Trophoblast cell (in vitro differentiated cells and primary cell): ENCODE data around the gene GALT.

Source experiments
- DNase-seq, 2 donors: peaks; one replicate each; pipeline ENCODE4 v3.0.0-alpha.2; 2016
- H2AFZ ChIP-seq: 2 replicates; pipeline ENCODE4 v1.6.1; 2013; ENCODE audit warnings: low read length, moderate library complexity, mild to moderate bottlenecking; ENCODE audit not compliant: insufficient read depth, poor library complexity
- H2AK5ac ChIP-seq: 2 replicates; pipeline ENCODE4 v1.6.1; 2013; ENCODE audit warnings: mild to moderate bottlenecking, low read length
- H2BK120ac ChIP-seq: 2 replicates; pipeline ENCODE4 v1.6.1; 2013; ENCODE audit warnings: low read length, mild to moderate bottlenecking, moderate library complexity; ENCODE audit not compliant: insufficient read depth, poor library complexity
- H2BK12ac ChIP-seq: 2 replicates; pipeline ENCODE4 v1.6.1; 2013; ENCODE audit warnings: mild to moderate bottlenecking, low read length, moderate library complexity
- H2BK5ac ChIP-seq: 2 replicates; pipeline ENCODE4 v1.6.1; 2013; ENCODE audit warnings: low read length, low read depth, moderate library complexity, mild to moderate bottlenecking; ENCODE audit not compliant: poor library complexity
- H3K14ac ChIP-seq: 2 replicates; pipeline ENCODE4 v1.6.1; 2013; ENCODE audit warnings: mild to moderate bottlenecking, low read length
- H3K18ac ChIP-seq: 2 replicates; pipeline ENCODE4 v1.6.1; 2013; ENCODE audit warnings: mild to moderate bottlenecking, low read length
- H3K23ac ChIP-seq: 2 replicates; pipeline ENCODE4 v1.6.1; 2013; ENCODE audit warnings: low read length
- H3K27ac ChIP-seq: 2 replicates; pipeline ENCODE4 v1.5.1; 2013; ENCODE audit warnings: low read depth, mild to moderate bottlenecking, inconsistent platforms, low read length, moderate library complexity
- H3K27me3 ChIP-seq: 2 replicates; pipeline ENCODE4 v1.6.1; 2013; ENCODE audit warnings: inconsistent platforms, mild to moderate bottlenecking, low read length, moderate library complexity; ENCODE audit not compliant: insufficient read depth
- H3K36me3 ChIP-seq, 2 experiments: 1 replicate in 1 of 2; 2 replicates in 1 of 2; pipeline ENCODE4 v1.6.1; 2013; ENCODE audit warnings: low read length in 2 of 2, mild to moderate bottlenecking in 2 of 2, moderate library complexity in 1 of 2; ENCODE audit not compliant: insufficient read depth in 2 of 2, control insufficient read depth in 1 of 2
- H3K4ac ChIP-seq: 2 replicates; pipeline ENCODE4 v1.6.1; 2013; ENCODE audit warnings: low read depth, mild to moderate bottlenecking, low read length, moderate library complexity
- H3K4me1 ChIP-seq, 2 experiments: 1 replicate in 1 of 2; 2 replicates in 1 of 2; pipeline ENCODE4 v1.6.1; 2013; ENCODE audit warnings: low read length in 2 of 2, mild to moderate bottlenecking in 2 of 2, moderate library complexity in 1 of 2; ENCODE audit not compliant: insufficient read depth in 2 of 2, control insufficient read depth in 1 of 2
- H3K4me2 ChIP-seq: 2 replicates; pipeline ENCODE4 v1.6.1; 2013; ENCODE audit warnings: inconsistent platforms, mild to moderate bottlenecking, low read length, moderate library complexity
- H3K4me3 ChIP-seq: 2 replicates; pipeline ENCODE4 v1.5.1; 2013; ENCODE audit warnings: mild to moderate bottlenecking, low read depth, low read length, inconsistent platforms
- H3K79me1 ChIP-seq: one replicate; pipeline ENCODE4 v1.6.1; 2013; ENCODE audit warnings: low read length
- H3K79me2 ChIP-seq: 2 replicates; pipeline ENCODE4 v1.6.1; 2013; ENCODE audit warnings: low read length, mild to moderate bottlenecking; ENCODE audit not compliant: control insufficient read depth, insufficient read depth, poor library complexity
- H3K9ac ChIP-seq: 2 replicates; pipeline ENCODE4 v1.6.1; 2013; ENCODE audit warnings: mild to moderate bottlenecking, low read length
- H3K9me3 ChIP-seq: 2 replicates; pipeline ENCODE4 v1.6.1; 2013; ENCODE audit warnings: low read depth, mild to moderate bottlenecking, control low read depth, inconsistent platforms, low read length; ENCODE audit not compliant: insufficient read depth
- H4K12ac ChIP-seq: 2 replicates; pipeline ENCODE4 v1.6.1; 2013; ENCODE audit warnings: low read depth, mild to moderate bottlenecking, low read length, moderate library complexity
- H4K8ac ChIP-seq: 2 replicates; pipeline ENCODE4 v1.6.1; 2013; ENCODE audit warnings: low read depth, mild to moderate bottlenecking, low read length, moderate library complexity
- H4K91ac ChIP-seq: one replicate; pipeline ENCODE4 v1.6.1; 2013; ENCODE audit warnings: low read depth, mild to moderate bottlenecking, low read length, moderate library complexity
- WGBS: extraction: QIAGEN DNeasy Blood & Tissue Kit; methylation state at CpG from one replicate; pipeline ENCODE4 v1.1.7; 2013; ENCODE audit warnings: missing lambda C conversion rate; ENCODE audit not compliant: insufficient read length, insufficient coverage; ENCODE audit errors: extremely low coverage; 5-methylcytosine and 5-hydroxymethylcytosine counted together

Gene GALT

DNA sequence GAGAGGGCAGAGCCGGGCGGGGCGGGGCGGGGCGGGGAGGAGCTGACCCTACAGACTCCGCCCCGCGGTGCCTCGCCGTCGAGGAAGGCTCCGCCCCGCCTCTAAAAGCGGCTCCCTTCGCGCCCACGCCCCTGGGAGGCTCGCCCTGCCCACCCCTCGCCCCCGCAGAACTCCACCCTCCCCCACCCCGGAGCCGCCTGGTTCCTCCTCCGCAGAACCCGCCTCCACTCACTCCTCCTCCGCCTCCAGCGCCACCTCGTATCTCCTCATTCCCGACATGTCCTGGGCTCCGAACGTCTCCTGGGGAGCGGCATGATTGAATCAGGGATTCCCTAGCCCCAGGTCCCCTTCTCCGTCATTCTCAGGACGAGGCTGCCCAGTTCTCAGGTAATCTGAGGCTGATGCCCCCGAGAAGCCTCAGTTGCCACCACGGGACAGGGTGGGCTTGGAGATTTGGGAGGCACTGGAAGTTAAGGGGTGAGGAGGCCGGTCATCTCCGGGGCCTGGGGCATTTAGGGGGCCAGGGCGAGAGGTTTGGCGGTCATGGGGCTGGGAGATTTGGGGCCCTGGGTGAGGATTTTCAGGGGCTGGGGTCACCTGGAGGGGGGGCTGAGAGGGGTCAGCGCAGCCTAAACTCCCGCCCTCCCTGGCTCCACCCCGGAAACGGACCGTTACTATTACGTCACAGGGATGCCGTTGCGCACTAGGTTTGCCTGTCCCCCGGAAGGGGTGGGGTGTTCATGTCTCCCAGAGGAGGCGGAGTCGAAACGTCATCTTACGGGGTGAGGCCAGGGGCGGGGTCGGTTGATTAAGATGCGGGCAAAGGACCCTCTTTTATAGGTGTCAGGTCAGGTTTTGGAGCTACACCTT lies 19.1 kb downstream of the GALT start:
- DNase-seq: peak; percentile 96
- peaks cover 3 to 7% of the 10 kb centered on the region in 2 experiments for H3K36me3 ChIP-seq
- H3K9ac ChIP-seq: peak overlapping the region; percentile 83
- H4K8ac ChIP-seq: peak overlapping the region; percentile 98
- H3K23ac ChIP-seq: no peak overlapping the region
- H3K27ac ChIP-seq: peak overlapping the region; percentile 83
- H4K12ac ChIP-seq: peak overlapping the region; percentile 93
- peaks cover 4% of the 10 kb centered on the region for H3K9me3 ChIP-seq
- peak overlapping the region; percentile 68 for H2BK5ac ChIP-seq
- H3K14ac ChIP-seq: peak overlapping the region; percentile 95
- H2BK12ac ChIP-seq: peak overlapping the region; percentile 37
- peak overlapping the region; percentile 95 for H3K4me2 ChIP-seq
- H3K18ac ChIP-seq: peak overlapping the region; percentile 99
- peak overlapping the region; percentile 89 for H2BK120ac ChIP-seq
- peaks cover 5% of the 10 kb centered on the region for H3K79me2 ChIP-seq
- H3K4me1 ChIP-seq: peaks cover 8 to 13% of the 10 kb centered on the region in 2 experiments
- peak overlapping the region; percentile 73 for H2AK5ac ChIP-seq
- H3K79me1 ChIP-seq: peaks cover 8% of the 10 kb centered on the region
- H3K27me3 ChIP-seq: no peaks in the 10 kb centered on the region
- WGBS: no CpG with 5 or more reads among the region's 55 CpGs
- H2AFZ ChIP-seq: peak overlapping the region; percentile 69
- peak overlapping the region; percentile 93 for H3K4ac ChIP-seq
- peak overlapping the region; percentile 80 for H3K4me3 ChIP-seq
- peak overlapping the region; percentile 99 for H4K91ac ChIP-seq

DNA sequence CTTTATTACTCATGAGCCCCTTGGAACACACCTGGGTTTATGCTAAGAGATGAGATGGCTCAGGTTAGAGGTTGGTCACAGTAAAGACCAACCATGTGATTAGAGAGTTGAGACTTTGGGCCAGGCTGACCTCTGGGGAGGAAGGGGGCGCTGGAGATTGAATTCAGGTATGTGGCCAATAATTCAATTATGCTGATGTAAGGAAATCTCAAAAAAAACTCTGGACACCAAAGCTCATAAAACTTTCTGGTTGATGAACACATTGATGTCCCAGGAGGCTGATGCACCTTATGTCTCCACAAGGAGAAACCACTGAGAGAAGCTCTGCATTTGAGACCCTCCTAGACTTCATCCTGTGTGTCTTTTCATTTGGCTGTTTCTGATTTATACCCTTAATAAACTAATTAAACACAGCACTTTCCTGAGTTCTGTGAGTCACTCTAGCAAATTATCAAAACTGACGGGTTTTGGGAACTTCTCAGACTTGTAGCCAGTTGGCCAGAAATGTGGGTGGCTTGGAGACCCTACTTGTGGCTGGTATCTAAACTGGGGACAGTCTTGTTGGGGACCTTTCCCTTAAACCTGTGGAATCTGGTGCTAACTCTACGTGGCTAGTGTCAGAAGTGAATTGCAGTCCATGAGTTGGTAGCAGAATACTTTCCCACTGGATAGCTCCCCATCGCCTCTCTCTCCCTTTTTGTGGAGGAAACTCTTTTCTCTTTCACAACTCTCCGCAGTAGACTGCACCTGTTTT lies 23.5 kb downstream of the GALT start:
- Histone ChIP-seq H2BK5ac (no peak overlapping the region), H3K79me1 (peaks cover 5% of the 10 kb centered on the region), H2BK12ac (no peak overlapping the region), H3K4ac (no peak overlapping the region), H2AK5ac (no peak overlapping the region), H3K4me2 (no peak overlapping the region), H3K9me3 (peaks cover 4% of the 10 kb centered on the region), H3K27me3 (no peaks in the 10 kb centered on the region), H3K36me3 (peaks cover 3 to 7% of the 10 kb centered on the region in 2 experiments), H2BK120ac (no peak overlapping the region), H4K12ac (no peak overlapping the region), H3K4me3 (no peak overlapping the region), H4K91ac (no peak overlapping the region), H4K8ac (no peak overlapping the region), H3K18ac (no peak overlapping the region), H3K9ac (no peak overlapping the region), H3K79me2 (peaks cover 3% of the 10 kb centered on the region), H2AFZ (no peak overlapping the region), H3K27ac (no peak overlapping the region), H3K14ac (no peak overlapping the region), H3K4me1 (peaks cover 9 to 16% of the 10 kb centered on the region in 2 experiments), H3K23ac (no peak overlapping the region)
- no CpG with 5 or more reads among the region's 5 CpGs for WGBS
- no peak for DNase-seq

DNA sequence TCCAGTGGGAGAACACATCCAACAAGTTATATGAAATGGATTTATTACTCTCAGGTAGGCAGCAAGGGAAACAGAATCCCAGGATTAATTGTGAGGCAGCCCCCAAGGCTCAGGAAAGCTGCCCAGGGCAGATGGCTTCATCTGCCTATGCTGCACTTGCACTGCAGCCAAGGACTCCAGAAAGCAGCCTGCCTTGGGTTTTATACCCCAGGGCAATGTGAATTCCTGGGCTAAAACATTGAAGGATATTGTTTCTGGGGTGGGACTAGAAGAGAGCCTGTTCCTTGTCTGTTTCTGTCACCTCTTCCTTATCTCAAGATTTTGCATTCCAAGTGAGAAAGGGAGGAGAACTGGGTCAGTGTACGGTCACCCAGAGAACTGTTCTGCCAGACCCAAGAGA lies 24.8 kb downstream of the GALT start:
- H3K9ac ChIP-seq: no peak overlapping the region
- DNase-seq: no peak
- H3K79me1 ChIP-seq: no peaks in the 10 kb centered on the region
- no peak overlapping the region for H2BK5ac ChIP-seq
- no peak overlapping the region for H4K91ac ChIP-seq
- H3K4me3 ChIP-seq: no peak overlapping the region
- peaks cover 9 to 12% of the 10 kb centered on the region in 2 experiments for H3K4me1 ChIP-seq
- H3K4ac ChIP-seq: no peak overlapping the region
- H3K36me3 ChIP-seq: peaks cover 3 to 7% of the 10 kb centered on the region in 2 experiments
- no peak overlapping the region for H3K14ac ChIP-seq
- no peak overlapping the region for H2AFZ ChIP-seq
- no peak overlapping the region for H3K23ac ChIP-seq
- no peak overlapping the region for H4K8ac ChIP-seq
- H3K27ac ChIP-seq: no peak overlapping the region
- H4K12ac ChIP-seq: no peak overlapping the region
- H2BK120ac ChIP-seq: no peak overlapping the region
- peak overlapping the region; percentile 13 for H3K4me2 ChIP-seq
- no peak overlapping the region for H3K18ac ChIP-seq
- H3K27me3 ChIP-seq: no peaks in the 10 kb centered on the region
- H3K9me3 ChIP-seq: peaks cover 4% of the 10 kb centered on the region
- no CpG with 5 or more reads among the region's 1 CpG for WGBS
- H3K79me2 ChIP-seq: no peaks in the 10 kb centered on the region
- no peak overlapping the region for H2AK5ac ChIP-seq
- H2BK12ac ChIP-seq: no peak overlapping the region

DNA sequence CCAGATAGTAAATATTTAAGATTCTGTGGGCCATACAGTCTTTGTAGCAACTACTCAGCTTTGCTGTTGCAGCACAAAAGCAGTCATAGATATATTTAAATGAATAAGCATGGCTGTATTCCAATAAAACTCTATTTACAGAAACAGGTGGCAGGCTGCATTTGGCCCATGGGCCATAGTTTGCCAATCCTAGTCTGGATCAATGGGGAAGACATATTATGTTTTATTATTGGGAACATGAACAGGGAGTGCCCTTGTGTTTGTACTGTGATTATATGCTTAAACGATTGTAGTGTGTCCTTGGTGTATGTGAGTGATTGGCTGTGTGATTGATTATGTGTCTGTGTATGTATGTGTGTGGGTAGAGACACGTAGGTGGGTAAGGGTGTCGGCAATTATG lies 28.0 kb downstream of the GALT start:
- no peak overlapping the region for H2BK5ac ChIP-seq
- no peak overlapping the region for H3K4me2 ChIP-seq
- no peak overlapping the region for H4K12ac ChIP-seq
- H2AFZ ChIP-seq: no peak overlapping the region
- no peaks in the 10 kb centered on the region for H3K9me3 ChIP-seq
- H3K18ac ChIP-seq: no peak overlapping the region
- no peak overlapping the region for H3K14ac ChIP-seq
- H3K27ac ChIP-seq: no peak overlapping the region
- no peak overlapping the region for H3K9ac ChIP-seq
- WGBS: 67% methylated on average over 1 of the region's 3 CpGs
- H3K36me3 ChIP-seq: peaks cover under 1% of the 10 kb centered on the region in 2 experiments
- peaks cover 9% of the 10 kb centered on the region in 2 experiments for H3K4me1 ChIP-seq
- H2AK5ac ChIP-seq: no peak overlapping the region
- H4K8ac ChIP-seq: no peak overlapping the region
- no peak overlapping the region for H3K4me3 ChIP-seq
- no peak overlapping the region for H3K23ac ChIP-seq
- H3K27me3 ChIP-seq: no peaks in the 10 kb centered on the region
- no peaks in the 10 kb centered on the region for H3K79me2 ChIP-seq
- H3K79me1 ChIP-seq: no peaks in the 10 kb centered on the region
- no peak overlapping the region for H2BK12ac ChIP-seq
- H3K4ac ChIP-seq: no peak overlapping the region
- DNase-seq: no peak
- no peak overlapping the region for H2BK120ac ChIP-seq
- no peak overlapping the region for H4K91ac ChIP-seq
